Vagina (tissue), 2 donors: ENCODE data around the gene GNG7. TPM values are rescaled to one million over a fixed set of nuclear protein-coding genes. Genes with fewer than 3 reads are reported as not detected.
A peak's percentile ranks its signal among the peaks of the same experiment; 100 is the strongest.
"Not testable (repeated sequence)": the region's sequence is repeated elsewhere in the genome, so short reads cannot be mapped to it uniquely, and the experiment has no call there.

Experiments
- DNase-seq, 2 donors: peaks; one replicate each; pipeline ENCODE4 v3.0.0-alpha.2; 2017; ENCODE audit errors: extremely low spot score in 2 of 2
- H3K27ac ChIP-seq: fragments of 200-600 bp; sonication (generic); one replicate; pipeline ENCODE4 v1.5.1; 2019
- H3K27me3 ChIP-seq: fragments of 200-600 bp; sonication (generic); one replicate; pipeline ENCODE4 v1.5.1; 2019
- H3K36me3 ChIP-seq, 2 donors: fragments of 200-600 bp; sonication (generic); one replicate each; pipeline ENCODE4 v1.5.1; 2017 to 2019
- H3K4me1 ChIP-seq: fragments of 200-600 bp; sonication (generic); one replicate; pipeline ENCODE4 v1.5.1; 2019
- H3K4me3 ChIP-seq, 2 donors: fragments of 200-600 bp; sonication (generic); 1 replicate in 1 of 2; 2 replicates in 1 of 2; pipeline ENCODE4 v1.5.1; 2016 to 2019
- H3K9me3 ChIP-seq: fragments of 200-600 bp; sonication (generic); one replicate; pipeline ENCODE4 v1.5.1; 2019
- CTCF ChIP-seq, 3 experiments: fragments of 450-650 bp in 2 of 3; fragments of 200-600 bp in 1 of 3; sonication (generic) in 1 of 3; IDR thresholded peaks; one replicate each; pipeline ENCODE4 v1.5.1; 2017 to 2019; ENCODE audit warnings: antibody characterized with exemption in 3 of 3, mild to moderate bottlenecking in 2 of 3, moderate library complexity in 2 of 3
- POLR2A ChIP-seq, 2 donors: fragments of 450-650 bp; IDR thresholded peaks; one replicate each; pipeline ENCODE4 v1.6.1; 2017; ENCODE audit warnings: antibody characterized with exemption in 2 of 2, mild to moderate bottlenecking in 2 of 2, moderate library complexity in 2 of 2
- POLR2AphosphoS5 ChIP-seq, 2 donors: sonication (generic); formaldehyde crosslinking; IDR thresholded peaks; one replicate each; pipeline ENCODE4 v1.9.0; 2017; ENCODE audit warnings: antibody characterized with exemption in 2 of 2, mild to moderate bottlenecking in 2 of 2, low read depth in 1 of 2; ENCODE audit not compliant: insufficient read depth in 1 of 2
- intact Hi-C: fragments of 100-400 bp; cut with DNase I; formaldehyde crosslinking; loops from one replicate; pipeline ENCODE4 v1.15.1; 2023
- total RNA-seq: library from RNA; depleted of rRNA; stranded (reverse); fragments of >200 nt; gene quantifications from one replicate; pipeline ENCODE4 v1.2.3, GENCODE V29; 2016

Gene GNG7
- total RNA-seq, 1 donor from 2014 or later, result 2.0 TPM

GRCh38 chr19:2474232-2475017 is 228.1 kb downstream of the GNG7 start:
- Histone ChIP-seq H3K4me3 (peak overlapping the region; percentile 62 to 98), H3K27me3 (no peaks in the 10 kb centered on the region), H3K27ac (peak overlapping the region; percentile 85), H3K9me3 (no peaks in the 10 kb centered on the region), H3K36me3 (no peaks in the 10 kb centered on the region), H3K4me1 (peaks cover 38% of the 10 kb centered on the region)
- TF ChIP-seq POLR2A (IDR thresholded peaks at IDR 0.05), result no peak
- TF ChIP-seq POLR2AphosphoS5 (IDR thresholded peaks at IDR 0.05; ENCODE audit: insufficient read depth in 1 of 2, low read depth in 1 of 2), result peak in 1 of 2 donors; percentile 75
- peak; percentile 97 for TF ChIP-seq CTCF (IDR thresholded peaks at IDR 0.05)
- DNase-seq, result no peak
- intact Hi-C loops, result loop anchor here (1.0 to 2.0 kb wide), 2 partner anchors 105 to 136 kb away; no protein-coding TSS in a partner anchor

- intact Hi-C loops, H3K9me3 ChIP-seq, H3K4me3 ChIP-seq, H3K27ac ChIP-seq, H3K4me1 ChIP-seq, H3K36me3 ChIP-seq, DNase-seq, H3K27me3 ChIP-seq: not testable (repeated sequence)
Measured at GRCh38 chr19:2469915-2470200, 232.6 kb downstream of the GNG7 start.

- no peak for DNase-seq
- Histone ChIP-seq H3K27me3 (no peaks in the 10 kb centered on the region), H3K27ac (no peak overlapping the region), H3K9me3 (no peaks in the 10 kb centered on the region), H3K4me3 (no peak overlapping the region), H3K36me3 (no peaks in the 10 kb centered on the region), H3K4me1 (no peaks in the 10 kb centered on the region)
- intact Hi-C loops, result no loop called here
- TF ChIP-seq POLR2AphosphoS5 (IDR thresholded peaks at IDR 0.05; ENCODE audit: insufficient read depth in 1 of 2, low read depth in 1 of 2), result no peak
Measured at GRCh38 chr19:2469102-2469914, 233.2 kb downstream of the GNG7 start.

- TF ChIP-seq POLR2A (IDR thresholded peaks at IDR 0.05), result no peak
- TF ChIP-seq CTCF (IDR thresholded peaks at IDR 0.05), result no peak
- no peak for TF ChIP-seq POLR2AphosphoS5 (IDR thresholded peaks at IDR 0.05; ENCODE audit: insufficient read depth in 1 of 2, low read depth in 1 of 2)
- no peak overlapping the region for H3K27ac ChIP-seq
- H3K36me3 ChIP-seq, result no peaks in the 10 kb centered on the region
- intact Hi-C loops, result no loop called here
- no peaks in the 10 kb centered on the region for H3K9me3 ChIP-seq
- DNase-seq, result no peak
- no peaks in the 10 kb centered on the region for H3K27me3 ChIP-seq
- H3K4me3 ChIP-seq, result no peak overlapping the region
- H3K4me1 ChIP-seq, result no peaks in the 10 kb centered on the region
Measured at GRCh38 chr19:2468596-2468995, 233.9 kb downstream of the GNG7 start.

GRCh38 chr19:2464389-2464788 is 238.1 kb downstream of the GNG7 start:
- TF ChIP-seq CTCF (IDR thresholded peaks at IDR 0.05) (no peak), POLR2AphosphoS5 (IDR thresholded peaks at IDR 0.05; ENCODE audit: insufficient read depth in 1 of 2, low read depth in 1 of 2) (no peak), POLR2A (IDR thresholded peaks at IDR 0.05) (no peak)
- DNase-seq, result no peak
- intact Hi-C loops, result no loop called here

GRCh38 chr19:2463694-2464093 is 238.8 kb downstream of the GNG7 start:
- intact Hi-C loops, result not testable (repeated sequence)

More at GRCh38 chr19:2464389-2464788, 238.1 kb downstream of the GNG7 start:
- Histone ChIP-seq H3K4me3 (no peak overlapping the region), H3K36me3 (no peaks in the 10 kb centered on the region), H3K27ac (no peak overlapping the region), H3K27me3 (no peaks in the 10 kb centered on the region), H3K4me1 (peaks cover 18% of the 10 kb centered on the region), H3K9me3 (no peaks in the 10 kb centered on the region)

More at GRCh38 chr19:2463694-2464093, 238.8 kb downstream of the GNG7 start:
- peaks cover 18% of the 10 kb centered on the region for H3K4me1 ChIP-seq
- not testable (repeated sequence) for H3K9me3 ChIP-seq, H3K36me3 ChIP-seq, DNase-seq, H3K27me3 ChIP-seq, H3K27ac ChIP-seq, H3K4me3 ChIP-seq
